Prostate gland (tissue), 2 donors: ENCODE data around the gene PRSS35. TPM values are rescaled to one million over a fixed set of nuclear protein-coding genes. Genes with fewer than 3 reads are reported as not detected.
"Not testable (repeated sequence)": the region's sequence is repeated elsewhere in the genome, so short reads cannot be mapped to it uniquely, and the experiment has no call there.

Source experiments
- DNase-seq: peaks from one replicate; pipeline ENCODE4 v3.0.0-alpha.2; 2019; ENCODE audit warnings: low spot score
- H3K27ac ChIP-seq, 2 donors: fragments of 200-600 bp; sonication (generic); 2 replicates each; pipeline ENCODE4 v1.5.1; 2017 to 2019
- H3K27me3 ChIP-seq: fragments of 200-600 bp; sonication (generic); replicated peaks from 2 replicates; pipeline ENCODE4 v1.5.1; 2019; ENCODE audit not compliant: insufficient read depth
- H3K36me3 ChIP-seq, 2 donors: fragments of 200-600 bp; sonication (generic); 1 replicate in 1 of 2; 2 replicates in 1 of 2; pipeline versions ENCODE4 v1.5.1 to v1.8.1; 2017 to 2019
- H3K4me1 ChIP-seq: fragments of 200-600 bp; sonication (generic); replicated peaks from 2 replicates; pipeline ENCODE4 v1.5.1; 2019
- H3K4me3 ChIP-seq, 2 donors: fragments of 200-600 bp; sonication (generic); 2 replicates each; pipeline ENCODE4 v1.5.1; 2017 to 2019
- H3K9me3 ChIP-seq: fragments of 200-600 bp; sonication (generic); 2 replicates; pipeline ENCODE4 v1.5.1; 2017
- CTCF ChIP-seq, 4 experiments: fragments of 200-600 bp in 2 of 4; fragments of 450-650 bp in 2 of 4; sonication (generic) in 2 of 4; IDR thresholded peaks; 1 replicate in 3 of 4; 2 replicates in 1 of 4; pipeline ENCODE4 v1.5.1; 2016 to 2019; ENCODE audit warnings: antibody characterized with exemption in 4 of 4, mild to moderate bottlenecking in 2 of 4, moderate library complexity in 2 of 4
- POLR2A ChIP-seq: fragments of 450-650 bp; IDR thresholded peaks from one replicate; pipeline ENCODE4 v1.6.1; 2016; ENCODE audit warnings: antibody characterized with exemption, mild to moderate bottlenecking
- POLR2AphosphoS5 ChIP-seq: sonication (generic); formaldehyde crosslinking; IDR thresholded peaks from one replicate; pipeline ENCODE4 v1.6.1; 2017; ENCODE audit warnings: antibody characterized with exemption
- WGBS: methylation state at CpG from one replicate; pipeline ENCODE4 v1.1.5; 2018; 5-methylcytosine and 5-hydroxymethylcytosine counted together
- intact Hi-C: fragments of 100-400 bp; cut with DNase I; formaldehyde crosslinking; loops from one replicate; pipeline ENCODE4 v1.14.2; 2022
- total RNA-seq, 2 donors: library from RNA; depleted of rRNA; stranded (reverse); fragments of >200 nt; gene quantifications; one replicate each; pipeline ENCODE4 v1.1.0, GENCODE V29; 2016

PRSS35 gene
- total RNA-seq, 2 donors from 2014 or later, result 2.4 TPM; not detected in 1

- Histone ChIP-seq H3K4me3 (no peak overlapping the region), H3K9me3 (no peaks in the 10 kb centered on the region), H3K27me3 (no peaks in the 10 kb centered on the region), H3K36me3 (no peaks in the 10 kb centered on the region), H3K4me1 (no peaks in the 10 kb centered on the region), H3K27ac (no peak overlapping the region)
- WGBS, result 73% methylated on average over 4 of the region's 4 CpGs
- no peak for DNase-seq
- TF ChIP-seq POLR2A, result no peak
- no peak for TF ChIP-seq POLR2AphosphoS5
- no peak for TF ChIP-seq CTCF (IDR thresholded peaks at IDR 0.05)
- intact Hi-C loops, result no loop called here
These were observed 24.6 kb downstream of the PRSS35 start for GRCh38 chr6:83536647-83537589.

- DNase-seq, result no peak
- intact Hi-C loops, result no loop called here
These were observed 27.3 kb downstream of the PRSS35 start for GRCh38 chr6:83539678-83540077.

GRCh38 chr6:83546636-83547035 is 34.3 kb downstream of the PRSS35 start:
- no peaks in the 10 kb centered on the region for H3K9me3 ChIP-seq
- no peak overlapping the region for H3K27ac ChIP-seq
- intact Hi-C loops, result no loop called here
- 44% methylated on average over 5 of the region's 5 CpGs for WGBS
- H3K36me3 ChIP-seq, result no peaks in the 10 kb centered on the region
- H3K27me3 ChIP-seq, result no peaks in the 10 kb centered on the region
- DNase-seq, result no peak
- no peaks in the 10 kb centered on the region for H3K4me1 ChIP-seq
- H3K4me3 ChIP-seq, result no peak overlapping the region
- TF ChIP-seq CTCF (IDR thresholded peaks at IDR 0.05), result no peak
- TF ChIP-seq POLR2A, result no peak
- no peak for TF ChIP-seq POLR2AphosphoS5

More at GRCh38 chr6:83539678-83540077, 27.3 kb downstream of the PRSS35 start:
- 73% methylated on average over 4 of the region's 4 CpGs for WGBS
- Histone ChIP-seq H3K36me3 (no peaks in the 10 kb centered on the region), H3K27ac (no peak overlapping the region), H3K4me1 (no peaks in the 10 kb centered on the region), H3K4me3 (no peak overlapping the region), H3K9me3 (no peaks in the 10 kb centered on the region), H3K27me3 (no peaks in the 10 kb centered on the region)
- TF ChIP-seq POLR2A (no peak), POLR2AphosphoS5 (no peak), CTCF (IDR thresholded peaks at IDR 0.05) (no peak)

- H3K27me3 ChIP-seq, H3K4me3 ChIP-seq, H3K36me3 ChIP-seq, intact Hi-C loops, H3K27ac ChIP-seq, H3K4me1 ChIP-seq, H3K9me3 ChIP-seq, DNase-seq: not testable (repeated sequence)
- WGBS, result 81% methylated on average over 5 of the region's 5 CpGs
These were observed 38.1 kb downstream of the PRSS35 start for GRCh38 chr6:83550482-83550881.

GRCh38 chr6:83551748-83552147 is 39.4 kb downstream of the PRSS35 start:
- intact Hi-C loops, H3K27me3 ChIP-seq, H3K4me3 ChIP-seq, H3K36me3 ChIP-seq, H3K4me1 ChIP-seq, DNase-seq, H3K27ac ChIP-seq, H3K9me3 ChIP-seq: not testable (repeated sequence)
- WGBS, result 89% methylated on average over 4 of the region's 4 CpGs

GRCh38 chr6:83556871-83557270 is 44.5 kb downstream of the PRSS35 start:
- Histone ChIP-seq H3K27ac (no peak overlapping the region), H3K9me3 (no peaks in the 10 kb centered on the region), H3K4me3 (no peak overlapping the region), H3K4me1 (no peaks in the 10 kb centered on the region), H3K36me3 (no peaks in the 10 kb centered on the region), H3K27me3 (no peaks in the 10 kb centered on the region)
- no peak for TF ChIP-seq POLR2A
- no peak for TF ChIP-seq POLR2AphosphoS5
- TF ChIP-seq CTCF (IDR thresholded peaks at IDR 0.05), result no peak
- intact Hi-C loops, result no loop called here
- DNase-seq, result no peak
